Transverse colon (tissue), 4 donors: ENCODE measurements around the gene TBX3.

Experiments used
- EP300 ChIP-seq: sonication (generic); formaldehyde crosslinking; IDR thresholded peaks from one replicate; pipeline ENCODE4 v1.6.1; 2017; ENCODE audit warnings: antibody characterized with exemption, low read depth
- POLR2A ChIP-seq: fragments of 450-650 bp; IDR thresholded peaks from one replicate; pipeline ENCODE4 v1.6.1; 2016; ENCODE audit warnings: antibody characterized with exemption, mild to moderate bottlenecking, moderate library complexity
- POLR2AphosphoS5 ChIP-seq, 3 donors: sonication (generic); formaldehyde crosslinking; IDR thresholded peaks; one replicate each; pipeline ENCODE4 v1.6.1; 2016; ENCODE audit warnings: antibody characterized with exemption in 3 of 3
- TF ChIP-seq, protein P1 (sequence below), 5 experiments: fragments of 200-600 bp in 3 of 5; fragments of 450-650 bp in 2 of 5; sonication (generic) in 3 of 5; IDR thresholded peaks; 1 replicate in 2 of 5; 2 replicates in 3 of 5; pipeline ENCODE4 v1.5.1; 2016 to 2017; ENCODE audit warnings: antibody characterized with exemption in 5 of 5, inconsistent platforms in 3 of 5, mild to moderate bottlenecking in 2 of 5, moderate library complexity in 1 of 5

DNA sequence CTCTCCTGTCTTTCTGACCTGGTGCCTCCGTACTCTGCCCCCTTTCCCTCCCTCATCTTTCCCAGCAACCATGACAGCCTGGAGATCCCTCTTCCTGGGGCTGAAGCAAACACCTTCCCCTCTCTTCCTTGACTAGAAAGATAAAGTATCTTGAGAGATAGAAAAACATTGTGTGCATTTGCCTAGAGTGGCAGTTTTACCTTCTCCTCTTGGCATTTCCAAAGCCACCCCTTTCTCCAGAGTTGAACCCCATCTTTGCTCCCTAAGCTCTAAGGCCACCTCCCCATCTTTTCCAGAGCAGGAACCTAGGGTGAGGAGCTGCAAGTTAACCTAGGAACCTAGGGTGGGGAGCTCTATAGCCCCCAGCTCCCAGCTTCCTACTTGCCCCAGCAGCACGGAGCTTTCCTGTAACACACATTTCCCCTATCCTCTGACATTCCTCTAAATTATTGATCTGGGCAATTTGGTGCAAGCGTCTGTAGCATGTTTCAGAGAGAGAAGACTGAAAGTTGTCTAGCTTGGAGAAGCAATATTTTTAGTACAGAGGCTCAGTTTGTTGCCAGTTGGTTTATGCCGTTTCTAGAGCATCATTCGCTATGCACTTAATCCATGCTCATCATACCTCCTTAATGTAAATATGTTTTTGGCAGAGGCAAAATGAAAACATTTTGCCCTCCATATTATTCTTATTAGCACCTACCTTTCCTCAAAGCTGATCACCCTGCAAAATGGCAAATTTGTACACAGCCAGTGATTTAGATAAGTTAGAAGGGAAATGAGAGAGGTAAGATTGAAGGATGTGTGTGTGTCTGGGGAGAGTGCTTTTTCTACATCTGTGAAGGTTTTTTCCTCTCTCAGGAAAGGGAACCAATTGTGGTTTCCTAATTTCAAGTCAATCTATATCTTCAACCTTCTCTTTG is 5.4 kb upstream of the TBX3 start:
- TF ChIP-seq EP300 (no peak), POLR2A (no peak), POLR2AphosphoS5 (IDR thresholded peaks at IDR 0.05) (no peak)
- TF ChIP-seq, protein P1, sequence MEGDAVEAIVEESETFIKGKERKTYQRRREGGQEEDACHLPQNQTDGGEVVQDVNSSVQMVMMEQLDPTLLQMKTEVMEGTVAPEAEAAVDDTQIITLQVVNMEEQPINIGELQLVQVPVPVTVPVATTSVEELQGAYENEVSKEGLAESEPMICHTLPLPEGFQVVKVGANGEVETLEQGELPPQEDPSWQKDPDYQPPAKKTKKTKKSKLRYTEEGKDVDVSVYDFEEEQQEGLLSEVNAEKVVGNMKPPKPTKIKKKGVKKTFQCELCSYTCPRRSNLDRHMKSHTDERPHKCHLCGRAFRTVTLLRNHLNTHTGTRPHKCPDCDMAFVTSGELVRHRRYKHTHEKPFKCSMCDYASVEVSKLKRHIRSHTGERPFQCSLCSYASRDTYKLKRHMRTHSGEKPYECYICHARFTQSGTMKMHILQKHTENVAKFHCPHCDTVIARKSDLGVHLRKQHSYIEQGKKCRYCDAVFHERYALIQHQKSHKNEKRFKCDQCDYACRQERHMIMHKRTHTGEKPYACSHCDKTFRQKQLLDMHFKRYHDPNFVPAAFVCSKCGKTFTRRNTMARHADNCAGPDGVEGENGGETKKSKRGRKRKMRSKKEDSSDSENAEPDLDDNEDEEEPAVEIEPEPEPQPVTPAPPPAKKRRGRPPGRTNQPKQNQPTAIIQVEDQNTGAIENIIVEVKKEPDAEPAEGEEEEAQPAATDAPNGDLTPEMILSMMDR (IDR thresholded peaks at IDR 0.05): no peak
